Measurements from ENCODE around the gene PSMA4. TPM values are rescaled to one million over a fixed set of nuclear protein-coding genes. Genes with fewer than 3 reads are reported as not detected.

The PSMA4 gene
- total RNA-seq, 4 donors from 2014 or later = 44.3 to 148 (median 103) TPM

GRCh38 chr15:78540871-78541743 lies 863 bp downstream of the PSMA4 start:
- TF ChIP-seq CTCF (IDR thresholded peaks at IDR 0.05) = no peak
- TF ChIP-seq POLR2A (IDR thresholded peaks at IDR 0.05) = no peak
- Histone ChIP-seq H3K36me3 (peaks cover 0 to 37% (median 0%) of the 10 kb centered on the region in 3 donors), H3K27ac (peak overlapping the region; percentile 89 to 95 (median 94)), H3K27me3 (no peaks in the 10 kb centered on the region), H3K9me3 (no peaks in the 10 kb centered on the region), H3K4me3 (peak overlapping the region; percentile 65 to 88 (median 83)), H3K4me1 (peaks cover 0 to 15% (median 3%) of the 10 kb centered on the region in 4 donors)
- no peak for DNase-seq

- no peak for TF ChIP-seq CTCF (IDR thresholded peaks at IDR 0.05)
- TF ChIP-seq POLR2A (IDR thresholded peaks at IDR 0.05) = no peak
- Histone ChIP-seq H3K4me3 (peak overlapping the region in 2 of 4 donors; percentile 80 to 88), H3K4me1 (peaks cover 0 to 15% (median 3%) of the 10 kb centered on the region in 4 donors), H3K36me3 (peaks cover 0 to 42% (median 0%) of the 10 kb centered on the region in 3 donors), H3K9me3 (no peaks in the 10 kb centered on the region), H3K27ac (peak overlapping the region in 3 of 4 donors; percentile 89 to 95 (median 94)), H3K27me3 (no peaks in the 10 kb centered on the region)
- no peak for DNase-seq
These were observed 1.4 kb downstream of the PSMA4 start for GRCh38 chr15:78541744-78542034.

DNA sequence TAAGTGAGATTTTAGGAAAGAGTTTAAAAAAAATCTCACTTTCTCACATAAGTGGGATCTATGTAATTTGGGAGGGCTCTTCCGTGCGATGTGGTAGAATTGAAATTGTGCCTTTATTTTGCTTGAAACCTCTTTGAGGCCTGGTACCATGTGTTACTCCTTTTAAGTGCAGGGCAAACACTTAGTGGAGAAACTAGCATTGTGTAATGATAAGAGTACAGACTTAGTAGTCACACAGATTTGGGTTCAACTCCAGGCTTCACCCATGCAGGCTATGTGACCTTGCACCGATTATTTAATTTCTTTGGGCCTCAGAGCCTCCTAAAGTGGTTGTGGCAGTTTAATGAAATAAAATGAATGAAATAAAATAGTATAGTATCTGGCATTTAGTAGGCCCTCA lies 2.4 kb downstream of the PSMA4 start:
- no peak for DNase-seq

GRCh38 chr15:78550194-78550593 lies 9.9 kb downstream of the PSMA4 start:
- TF ChIP-seq CTCF (IDR thresholded peaks at IDR 0.05) (no peak), POLR2A (IDR thresholded peaks at IDR 0.05) (no peak)
- Histone ChIP-seq H3K36me3 (peaks cover 0 to 53% (median 0%) of the 10 kb centered on the region in 3 donors), H3K4me3 (no peak overlapping the region), H3K9me3 (no peaks in the 10 kb centered on the region), H3K4me1 (no peaks in the 10 kb centered on the region), H3K27me3 (no peaks in the 10 kb centered on the region), H3K27ac (no peak overlapping the region)
- DNase-seq = no peak

More for the DNA sequence above, 2.4 kb downstream of the PSMA4 start:
- H3K4me3 ChIP-seq = no peak overlapping the region
- no peaks in the 10 kb centered on the region for H3K9me3 ChIP-seq
- TF ChIP-seq CTCF (IDR thresholded peaks at IDR 0.05) = no peak
- no peak for TF ChIP-seq POLR2A (IDR thresholded peaks at IDR 0.05)
- peaks cover 0 to 52% (median 0%) of the 10 kb centered on the region in 3 donors for H3K36me3 ChIP-seq
- no peaks in the 10 kb centered on the region for H3K27me3 ChIP-seq
- H3K27ac ChIP-seq = no peak overlapping the region
- peaks cover 0 to 15% (median 3%) of the 10 kb centered on the region in 4 donors for H3K4me1 ChIP-seq

DNA sequence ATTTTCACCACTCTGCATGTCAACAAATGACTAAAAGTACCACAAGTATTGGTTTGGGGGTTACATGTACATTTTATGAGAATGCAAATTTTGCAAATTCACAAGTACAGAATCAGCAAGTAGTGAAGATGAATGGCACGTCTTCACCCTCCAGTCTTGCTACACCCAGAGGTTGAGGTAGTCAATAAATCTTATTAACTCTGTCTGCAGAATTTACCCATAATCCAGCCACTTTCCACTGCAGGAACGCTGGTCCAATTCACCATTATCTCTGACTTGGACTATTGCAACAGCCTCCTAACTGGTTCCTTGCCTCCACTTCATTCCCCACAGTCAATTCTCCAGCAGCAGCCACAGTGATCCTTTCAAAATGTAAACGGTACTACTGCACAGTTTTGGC lies 10.6 kb downstream of the PSMA4 start:
- no peak for TF ChIP-seq CTCF (IDR thresholded peaks at IDR 0.05)
- TF ChIP-seq POLR2A (IDR thresholded peaks at IDR 0.05) = no peak
- DNase-seq = no peak
- Histone ChIP-seq H3K27ac (no peak overlapping the region), H3K4me3 (no peak overlapping the region), H3K4me1 (no peaks in the 10 kb centered on the region), H3K36me3 (peaks cover 0 to 47% (median 0%) of the 10 kb centered on the region in 3 donors), H3K9me3 (no peaks in the 10 kb centered on the region), H3K27me3 (no peaks in the 10 kb centered on the region)

Data from Peyer's patch (tissue), 4 donors.